ENCODE measurements around the gene DLK1.

GRCh38 chr14:100772607-100773165 lies 46.0 kb downstream of the DLK1 start:
- TF ChIP-seq CTCF (conservative IDR thresholded peaks at IDR 0.05) (no peak), ZFX (IDR thresholded peaks at IDR 0.05) (no peak)
